Adrenal gland (tissue), 12 donors: ENCODE data around the gene VWCE. TPM values are rescaled to one million over a fixed set of nuclear protein-coding genes. Genes with fewer than 3 reads are reported as not detected.
"Not testable (repeated sequence)": the region's sequence is repeated elsewhere in the genome, so short reads cannot be mapped to it uniquely, and the experiment has no call there.

Source experiments
- DNase-seq, 7 donors: peaks; one replicate each; pipeline ENCODE4 v3.0.0-alpha.2; 2019 to 2020
- H3K27ac ChIP-seq, 5 donors: fragments of 200-600 bp; sonication (generic) in 4 of 5; 1 replicate in 3 of 5; 2 replicates in 2 of 5; pipeline versions ENCODE4 v1.5.1 to v1.8.0; 2016 to 2020; ENCODE audit warnings: mild to moderate bottlenecking in 1 of 5
- H3K27me3 ChIP-seq: fragments of 200-600 bp; 2 replicates; pipeline ENCODE4 v1.8.0; 2021
- H3K36me3 ChIP-seq, 2 donors: fragments of 200-600 bp; replicated peaks in 1 of 2; 1 replicate in 1 of 2; 2 replicates in 1 of 2; pipeline versions ENCODE4 v1.5.1 to v1.8.0; 2018 to 2022
- H3K4me1 ChIP-seq, 2 donors: fragments of 200-600 bp; replicated peaks in 1 of 2; 1 replicate in 1 of 2; 2 replicates in 1 of 2; pipeline versions ENCODE4 v1.5.1 to v1.8.0; 2018 to 2021
- H3K4me3 ChIP-seq, 4 donors: fragments of 200-600 bp; sonication (generic) in 3 of 4; one replicate each; pipeline ENCODE4 v1.5.1; 2016 to 2018
- H3K9me3 ChIP-seq, 3 donors: fragments of 200-600 bp; sonication (generic) in 1 of 3; replicated peaks in 1 of 3; 1 replicate in 2 of 3; 2 replicates in 1 of 3; pipeline versions ENCODE4 v1.5.1 to v1.8.0; 2016 to 2021
- CTCF ChIP-seq, 6 experiments: fragments of 450-650 bp in 4 of 6; fragments of 200-600 bp in 2 of 6; sonication (generic) in 1 of 6; IDR thresholded peaks; 1 replicate in 5 of 6; 2 replicates in 1 of 6; pipeline versions ENCODE4 v1.5.1 to v1.8.0; 2016 to 2021; ENCODE audit warnings: antibody characterized with exemption in 6 of 6, mild to moderate bottlenecking in 2 of 6, moderate library complexity in 1 of 6
- POLR2A ChIP-seq, 2 donors: fragments of 450-650 bp; IDR thresholded peaks; one replicate each; pipeline ENCODE4 v1.6.1; 2017; ENCODE audit warnings: antibody characterized with exemption in 2 of 2, mild to moderate bottlenecking in 2 of 2, moderate library complexity in 1 of 2
- WGBS, 4 donors: extraction: QIAGEN DNeasy Blood & Tissue Kit in 2 of 4; methylation state at CpG; one replicate each; pipeline versions ENCODE4 v1.1.5 to v1.1.7; 2013 to 2017; 5-methylcytosine and 5-hydroxymethylcytosine counted together
- intact Hi-C, 2 donors: fragments of 100-400 bp; cut with DNase I; formaldehyde crosslinking; loops; one replicate each; pipeline versions ENCODE4 v1.14.1 to v1.15.0; 2022 to 2023
- polyA plus RNA-seq, 3 donors: library from polyadenylated mRNA; stranded (reverse); fragments of 200-250 nt in 2 of 3; fragments of 350-450 nt in 1 of 3; fragmentation: Illumina TruSeq in 1 of 3; extraction: RNeasy Lipid Tissue Mini Kit (QIAGEN cat#74804) in 1 of 3; gene quantifications; one replicate each; pipeline ENCODE4 v1.2.3, GENCODE V29; 2013 to 2014
- total RNA-seq, 9 donors: library from RNA; depleted of rRNA in 4 of 9; stranded (reverse); fragments of >200 nt in 4 of 9; fragments of 120-200 nt in 1 of 9; fragmentation: NEBNext Ultra II Directional in 1 of 9; extraction: Animal tissue kit (Norgen Biotek cat#: 25700) in 1 of 9; gene quantifications; one replicate each; pipeline versions ENCODE4 v1.1.0 to v1.2.4, GENCODE V29; 2013 to 2023
- donor health status: healthy with polysubstance abuse.
- donor health status: Bipolar disorder and iron deficiency.
- donor health status: DM: yes; HTN: yes; CAD: no.
- donor health status: DM: no; HTN: no; CAD: no.
- donor health status: DM: no; HTN: no; CAD: no.
- donor health status: DM: yes; HTN: yes; CAD: no.

The VWCE gene
- total and polyA plus RNA-seq, 12 donors = 0.55 to 5.8 (median 2.5) TPM

- no peak for TF ChIP-seq CTCF (IDR thresholded peaks at IDR 0.05)
- no peak for TF ChIP-seq POLR2A (IDR thresholded peaks at IDR 0.05)
- H3K4me1 ChIP-seq = no peaks in the 10 kb centered on the region
- 93 to 96% (median 95%) methylated on average over 6 of the region's 6 CpGs for WGBS, 4 donors
- intact Hi-C loops = loop anchor here (5.0 to 10.0 kb wide), 2 partner anchors 125 to 128 kb away; no protein-coding TSS in a partner anchor
- H3K4me3 ChIP-seq = no peak overlapping the region
- H3K27me3 ChIP-seq = no peaks in the 10 kb centered on the region
- H3K27ac ChIP-seq = no peak overlapping the region
- DNase-seq = no peak
- H3K36me3 ChIP-seq = no peaks in the 10 kb centered on the region
- H3K9me3 ChIP-seq = no peaks in the 10 kb centered on the region
Measured at GRCh38 chr11:61259363-61259762, 35.8 kb downstream of the VWCE start.

DNA sequence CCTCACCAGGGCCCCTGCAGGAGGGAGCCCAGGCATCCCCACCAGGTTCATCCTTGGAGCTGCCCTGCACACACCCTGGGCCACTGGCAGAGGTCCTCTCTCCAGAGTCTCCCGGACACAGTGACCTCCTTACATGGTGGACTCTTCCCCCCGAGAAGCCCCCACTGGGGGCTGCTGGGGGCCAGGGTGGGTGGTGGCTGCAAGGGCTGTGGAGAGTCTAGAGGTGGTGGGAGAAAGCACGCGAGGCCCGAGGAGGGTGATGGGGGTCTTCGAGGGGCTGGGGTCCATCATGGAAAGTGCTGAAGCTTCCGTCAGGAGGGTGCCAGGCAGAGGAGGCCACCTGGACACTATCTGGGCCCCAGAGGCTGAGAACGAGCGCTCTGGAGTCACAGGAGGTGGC, 36.6 kb downstream of the VWCE start:
- Histone ChIP-seq H3K27ac (no peak overlapping the region), H3K4me1 (no peaks in the 10 kb centered on the region), H3K9me3 (no peaks in the 10 kb centered on the region), H3K4me3 (no peak overlapping the region), H3K27me3 (no peaks in the 10 kb centered on the region), H3K36me3 (no peaks in the 10 kb centered on the region)
- DNase-seq = no peak
- TF ChIP-seq POLR2A (IDR thresholded peaks at IDR 0.05) (no peak), CTCF (IDR thresholded peaks at IDR 0.05) (no peak)
- WGBS, 4 donors = 83 to 94% (median 86%) methylated on average over 8 to 9 of the region's 9 CpGs
- intact Hi-C loops = loop anchor here (5.0 to 10.0 kb wide), 2 partner anchors 126 to 129 kb away; no protein-coding TSS in a partner anchor

- no peaks in the 10 kb centered on the region for H3K9me3 ChIP-seq
- H3K36me3 ChIP-seq = no peaks in the 10 kb centered on the region
- no peaks in the 10 kb centered on the region for H3K27me3 ChIP-seq
- DNase-seq = no peak
- WGBS, 4 donors = 89 to 93% (median 91%) methylated on average over 16 to 18 of the region's 18 CpGs
- H3K4me3 ChIP-seq = no peak overlapping the region
- H3K4me1 ChIP-seq = no peaks in the 10 kb centered on the region
- H3K27ac ChIP-seq = no peak overlapping the region
- TF ChIP-seq POLR2A (IDR thresholded peaks at IDR 0.05) (no peak), CTCF (IDR thresholded peaks at IDR 0.05) (no peak)
- intact Hi-C loops = loop anchor here (5.0 to 10.0 kb wide), 2 partner anchors 128 to 130 kb away; no protein-coding TSS in a partner anchor
Measured at GRCh38 chr11:61256710-61257482, 38.2 kb downstream of the VWCE start.

- intact Hi-C loops = loop anchor here (5.0 to 10.0 kb wide), 2 partner anchors 130 to 133 kb away; no protein-coding TSS in a partner anchor
- DNase-seq = peak; percentile 62 to 80 (median 71)
- 51 to 60% (median 56%) methylated on average over 10 to 12 of the region's 12 CpGs for WGBS, 4 donors
- H3K27ac ChIP-seq = no peak overlapping the region
- H3K4me3 ChIP-seq = no peak overlapping the region
- H3K27me3 ChIP-seq = no peaks in the 10 kb centered on the region
- TF ChIP-seq POLR2A (IDR thresholded peaks at IDR 0.05) (no peak), CTCF (IDR thresholded peaks at IDR 0.05) (peak; percentile 75 to 87 (median 83))
- no peaks in the 10 kb centered on the region for H3K9me3 ChIP-seq
- no peaks in the 10 kb centered on the region for H3K36me3 ChIP-seq
- no peaks in the 10 kb centered on the region for H3K4me1 ChIP-seq
Measured at GRCh38 chr11:61254403-61255025, 40.6 kb downstream of the VWCE start.

GRCh38 chr11:61252332-61252731, 42.8 kb downstream of the VWCE start:
- not testable (repeated sequence) for H3K36me3 ChIP-seq, H3K27ac ChIP-seq, H3K9me3 ChIP-seq, H3K4me1 ChIP-seq, H3K27me3 ChIP-seq, DNase-seq, H3K4me3 ChIP-seq
- 43 to 75% (median 60%) methylated on average over 1 of the region's 1 CpG for WGBS, 4 donors
- intact Hi-C loops = loop anchor here in 1 of 2 donors (10.0 kb wide), 1 partner anchor 132 kb away; no protein-coding TSS in a partner anchor

GRCh38 chr11:61250796-61251765, 44.0 kb downstream of the VWCE start:
- 69 to 76% (median 74%) methylated on average over 19 to 20 of the region's 20 CpGs for WGBS, 4 donors
- H3K4me1 ChIP-seq, H3K36me3 ChIP-seq, DNase-seq, H3K4me3 ChIP-seq, H3K27me3 ChIP-seq, H3K27ac ChIP-seq, H3K9me3 ChIP-seq: not testable (repeated sequence)
- intact Hi-C loops = loop anchor here in 1 of 2 donors (10.0 kb wide), 1 partner anchor 134 kb away; no protein-coding TSS in a partner anchor
